GM21723 (cell line): ENCODE results near the gene SEL1L3.

Experiments used
- ATAC-seq: cut with Tn5 transposase; IDR thresholded peaks from one replicate; pipeline ENCODE4 v1.9.1; 2021; ENCODE audit warnings: mild to moderate bottlenecking, moderate library complexity; ENCODE audit not compliant: unreplicated experiment

SEL1L3 gene

GRCh38 chr4:25821267-25821666 lies 41.5 kb downstream of the SEL1L3 start:
- no peak for ATAC-seq

DNA sequence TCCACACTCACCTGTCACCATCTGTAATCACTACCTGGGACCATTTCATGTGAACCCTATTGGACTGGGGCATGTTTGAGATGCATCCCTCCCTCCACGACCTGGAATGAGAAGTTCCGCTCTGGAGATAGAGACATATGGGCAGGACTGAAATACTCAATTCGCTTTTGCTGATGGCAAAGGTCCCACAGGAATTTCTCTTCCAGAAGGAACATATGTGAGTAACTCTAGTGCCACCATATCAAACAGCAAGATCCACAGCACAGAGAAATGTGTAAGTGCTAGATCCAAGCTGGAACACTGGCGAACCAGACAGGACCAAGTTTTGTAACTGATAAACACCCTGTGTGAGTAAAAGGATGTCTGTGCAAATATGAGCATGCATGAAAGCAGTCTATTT lies 43.9 kb downstream of the SEL1L3 start:
- ATAC-seq, result no peak

DNA sequence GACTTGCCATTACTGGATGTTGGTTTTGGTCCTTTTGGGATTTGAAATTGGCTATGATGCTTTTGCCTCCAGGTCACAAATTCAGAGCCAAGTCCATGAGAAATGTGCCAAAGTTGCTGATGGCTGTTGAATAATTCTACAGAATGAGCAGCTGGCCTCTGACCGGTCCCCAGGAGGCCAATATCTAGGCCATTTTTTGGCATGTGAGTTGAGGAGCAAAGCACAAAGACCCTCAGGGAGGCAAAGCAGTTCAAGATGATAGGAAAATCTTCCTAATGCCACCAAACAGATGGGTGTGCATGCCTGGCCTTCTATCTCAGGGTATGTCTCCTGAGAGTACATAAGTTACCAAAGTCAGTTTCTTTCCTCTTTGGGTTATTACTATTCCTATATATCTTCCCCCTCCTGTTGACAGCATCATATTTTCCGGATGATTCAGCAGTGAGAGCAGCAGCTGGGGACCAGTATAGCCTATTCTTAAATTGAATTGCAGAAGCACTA lies 44.4 kb downstream of the SEL1L3 start:
- ATAC-seq, result no peak

DNA sequence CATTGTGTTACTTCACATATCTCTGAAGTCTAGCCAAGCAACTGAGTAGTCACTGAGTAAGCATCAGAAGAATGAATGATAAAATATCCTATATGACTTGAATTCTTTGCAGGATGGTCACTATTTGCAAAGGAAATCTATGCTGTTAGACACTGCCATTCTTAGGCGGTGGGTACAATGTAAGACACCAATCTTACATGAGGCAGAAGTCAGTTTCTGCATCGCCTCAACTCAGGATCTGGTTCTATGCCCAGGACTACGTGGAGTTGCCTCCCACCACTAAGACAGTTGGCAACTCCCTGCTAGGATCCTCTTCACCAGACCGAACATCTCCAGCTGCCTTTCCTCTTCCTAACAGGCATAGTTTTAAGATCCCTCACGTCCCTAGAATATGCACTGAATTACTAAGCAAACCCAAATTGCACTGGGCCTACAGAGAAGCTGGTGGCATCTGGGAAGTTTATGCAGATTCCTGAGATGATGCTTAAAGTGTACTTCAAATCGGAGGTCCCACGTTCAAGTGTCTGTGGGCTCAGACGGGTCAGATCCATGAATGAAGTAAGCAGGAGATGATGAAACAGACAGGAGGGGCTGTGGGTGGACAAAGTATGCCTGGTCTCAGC lies 45.6 kb downstream of the SEL1L3 start:
- no peak for ATAC-seq

GRCh38 chr4:25816591-25817058 lies 46.2 kb downstream of the SEL1L3 start:
- no peak for ATAC-seq

DNA sequence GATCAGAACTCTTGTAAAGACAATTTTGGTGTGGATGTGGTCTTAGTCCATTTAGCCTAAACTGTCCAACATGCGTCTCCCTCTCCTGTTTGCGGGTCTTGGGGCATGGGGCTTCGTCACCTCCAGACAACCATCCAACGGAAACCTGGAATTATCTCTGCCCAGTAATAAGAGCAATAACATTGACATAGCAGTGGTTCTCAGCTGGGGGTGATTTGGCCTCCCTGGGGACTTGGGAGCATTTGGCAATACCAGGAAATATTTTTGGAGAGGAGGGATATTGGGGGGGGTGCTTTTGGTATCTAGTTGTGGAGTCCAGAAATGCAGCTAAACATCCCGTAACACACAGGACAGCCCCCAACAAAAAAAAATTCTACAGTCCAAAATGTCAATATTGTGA lies 47.2 kb downstream of the SEL1L3 start:
- ATAC-seq, result no peak

DNA sequence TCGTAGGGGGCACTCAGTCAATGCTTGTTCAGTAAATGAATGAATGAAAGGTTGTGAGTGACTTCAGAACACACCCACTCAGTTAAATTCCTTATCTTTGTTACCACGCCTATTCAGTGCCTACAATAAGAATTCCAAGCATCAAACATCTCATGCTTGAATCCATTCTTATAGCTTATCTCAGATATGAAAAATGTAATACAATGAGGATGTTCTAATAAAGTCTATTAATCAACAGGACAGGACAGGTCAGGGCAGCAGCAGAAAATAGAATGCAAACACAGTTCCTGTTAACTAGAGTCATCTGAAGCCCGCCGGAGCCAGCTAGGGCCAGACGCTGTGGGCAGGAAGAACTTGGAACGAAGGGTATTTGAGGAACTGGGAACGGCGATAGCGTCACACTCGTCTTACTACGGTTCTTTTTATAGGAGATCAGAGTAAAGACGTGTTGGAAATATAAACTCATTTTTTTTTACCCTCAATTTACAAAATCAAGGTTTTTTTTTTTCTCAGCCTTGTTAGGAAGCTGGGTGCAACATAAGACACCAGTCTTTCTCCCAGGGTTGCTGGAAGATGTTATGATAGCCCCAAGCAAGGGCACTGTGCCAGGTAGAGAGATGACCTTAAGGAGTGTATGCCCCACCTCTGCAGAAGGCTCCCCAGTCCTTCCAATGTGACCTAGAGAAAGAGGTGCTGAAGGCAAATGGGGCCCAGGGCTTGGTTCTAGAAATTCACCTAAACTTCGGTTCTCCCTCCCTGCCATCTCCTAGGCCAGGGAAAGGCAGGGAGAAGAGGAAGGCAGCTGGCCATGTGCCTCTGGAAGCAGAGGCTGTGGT lies 48.3 kb downstream of the SEL1L3 start:
- ATAC-seq, result no peak

GRCh38 chr4:25813448-25814106 lies 49.2 kb downstream of the SEL1L3 start:
- ATAC-seq, result no peak

DNA sequence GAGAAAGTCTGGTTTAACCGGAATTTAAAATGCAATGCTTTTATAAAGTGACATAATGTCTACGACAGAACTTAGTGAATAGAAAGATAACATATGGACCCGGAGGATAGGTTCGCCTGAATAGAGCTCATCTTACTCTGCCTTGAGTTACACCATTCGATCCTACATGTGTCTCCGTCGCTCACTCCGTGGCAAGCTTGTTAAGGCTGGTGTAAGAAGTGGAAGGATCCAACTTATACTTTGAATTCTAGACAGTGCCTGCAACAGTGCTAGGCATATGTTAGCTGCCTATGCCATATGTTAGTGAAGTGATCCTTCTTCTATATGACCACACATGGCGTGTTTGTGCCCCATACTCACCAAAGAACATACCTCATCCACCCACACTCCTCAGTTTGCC lies 50.9 kb downstream of the SEL1L3 start:
- ATAC-seq, result no peak

DNA sequence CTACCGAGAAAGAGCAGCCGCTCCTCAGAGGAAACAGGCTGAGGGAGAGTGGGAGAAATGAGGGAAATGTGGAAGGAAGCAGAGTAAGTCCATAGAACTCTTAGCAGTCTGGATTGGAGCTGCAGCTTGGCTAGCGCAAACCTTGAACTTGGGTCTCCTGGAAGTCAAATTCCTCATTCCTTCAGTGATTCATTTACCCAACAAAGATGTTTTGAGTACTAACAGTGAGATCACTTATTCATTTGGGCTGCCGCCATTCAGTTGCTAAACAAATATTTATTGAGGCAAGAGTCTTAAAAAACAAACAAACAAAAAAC lies 51.5 kb downstream of the SEL1L3 start:
- ATAC-seq, result no peak

- no peak for ATAC-seq
These were observed 52.1 kb downstream of the SEL1L3 start for GRCh38 chr4:25810461-25811373.

DNA sequence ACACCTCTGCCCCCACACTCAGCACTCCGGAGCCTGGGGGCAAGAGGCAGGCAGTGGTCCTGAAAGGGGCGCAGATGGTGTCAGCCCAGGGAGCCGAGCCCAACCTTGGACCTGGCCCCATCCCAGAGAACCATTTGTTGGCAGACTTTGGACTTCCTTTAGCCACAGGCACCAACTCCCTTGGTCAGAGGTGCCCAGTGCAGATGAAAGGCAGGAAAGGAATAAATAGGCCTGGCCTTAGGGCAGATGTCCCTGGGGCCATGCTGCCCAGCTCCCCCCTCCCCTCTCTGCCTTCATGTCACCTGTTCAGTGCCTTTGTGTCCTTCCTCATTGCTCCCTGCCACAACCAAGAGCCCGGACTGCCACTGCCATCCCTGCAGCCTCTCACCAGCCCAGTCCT lies 52.8 kb downstream of the SEL1L3 start:
- no peak for ATAC-seq

- ATAC-seq, result no peak
These were observed 55.6 kb downstream of the SEL1L3 start for GRCh38 chr4:25807102-25807728.

DNA sequence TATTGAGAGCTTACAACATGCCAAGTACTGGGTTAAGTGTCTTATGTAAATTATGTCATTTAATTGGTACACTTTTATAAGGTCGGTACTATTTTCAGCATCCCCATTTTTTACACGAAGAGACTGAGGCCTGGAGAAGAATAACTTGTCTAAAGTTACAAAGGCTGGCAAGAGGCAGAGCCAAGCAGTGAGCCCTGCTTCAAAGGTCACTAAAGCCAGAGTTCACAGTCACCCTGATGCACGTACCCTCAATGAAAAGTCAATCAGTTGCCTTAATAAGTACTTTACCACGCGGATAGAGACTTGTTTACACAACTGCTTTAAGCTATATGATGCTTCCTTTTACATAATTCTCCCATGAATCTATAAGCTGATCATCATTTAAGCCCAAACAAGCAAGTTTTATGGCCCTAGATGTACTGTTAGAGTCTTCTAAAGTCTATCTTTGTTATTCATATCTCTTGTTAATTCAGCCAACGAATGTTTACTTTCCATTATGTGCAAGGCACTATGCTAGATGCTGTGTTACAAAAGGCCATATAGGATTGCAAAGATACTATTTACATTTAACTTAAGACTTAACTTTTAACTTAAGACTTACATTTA lies 57.4 kb downstream of the SEL1L3 start:
- no peak for ATAC-seq

DNA sequence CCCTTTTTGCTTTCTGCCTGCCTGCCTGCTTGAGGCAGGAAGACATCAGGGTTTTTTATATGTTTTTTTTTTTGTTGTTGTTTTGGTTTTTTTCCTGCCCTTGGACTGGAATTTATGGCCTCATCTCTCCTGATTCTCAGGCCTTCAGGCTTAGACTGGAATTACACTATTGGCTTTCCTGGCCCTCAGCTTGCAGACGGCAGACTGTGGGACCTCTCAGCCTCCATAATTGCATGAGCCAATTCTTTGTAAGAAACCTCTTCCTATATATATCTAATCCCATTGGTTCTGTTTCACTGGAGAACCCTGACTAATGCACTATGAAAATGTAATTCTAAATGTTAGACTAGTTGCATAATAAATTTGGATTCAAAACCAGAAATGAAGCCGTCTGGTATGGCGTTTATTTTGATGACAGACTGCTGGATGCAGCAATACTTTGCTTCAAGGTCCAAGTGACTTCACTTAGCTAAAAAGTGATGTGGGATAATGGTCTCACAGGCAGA lies 59.0 kb downstream of the SEL1L3 start:
- no peak for ATAC-seq

DNA sequence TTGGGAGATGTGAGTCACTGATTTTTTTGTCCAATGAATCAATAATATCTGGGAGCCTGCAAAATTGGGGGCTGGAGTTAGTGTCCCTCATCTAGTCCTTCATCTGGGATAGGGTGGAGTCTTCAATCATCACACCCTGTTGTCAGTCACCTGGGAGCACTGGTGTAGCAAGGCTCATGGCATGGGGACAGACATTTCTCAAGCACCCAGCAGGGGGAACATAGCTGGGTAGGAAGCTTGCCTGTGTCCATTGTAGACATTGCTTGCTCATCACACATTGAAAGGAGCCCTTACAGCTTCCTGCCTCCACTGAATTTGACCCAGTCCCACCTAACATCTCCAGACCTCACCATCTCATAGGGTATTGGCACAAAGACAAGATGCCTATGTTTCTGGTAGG lies 61.2 kb downstream of the SEL1L3 start:
- no peak for ATAC-seq

- no peak for ATAC-seq
These were observed 62.5 kb downstream of the SEL1L3 start for GRCh38 chr4:25800245-25800644.

GRCh38 chr4:25799522-25799921 lies 63.3 kb downstream of the SEL1L3 start:
- no peak for ATAC-seq

DNA sequence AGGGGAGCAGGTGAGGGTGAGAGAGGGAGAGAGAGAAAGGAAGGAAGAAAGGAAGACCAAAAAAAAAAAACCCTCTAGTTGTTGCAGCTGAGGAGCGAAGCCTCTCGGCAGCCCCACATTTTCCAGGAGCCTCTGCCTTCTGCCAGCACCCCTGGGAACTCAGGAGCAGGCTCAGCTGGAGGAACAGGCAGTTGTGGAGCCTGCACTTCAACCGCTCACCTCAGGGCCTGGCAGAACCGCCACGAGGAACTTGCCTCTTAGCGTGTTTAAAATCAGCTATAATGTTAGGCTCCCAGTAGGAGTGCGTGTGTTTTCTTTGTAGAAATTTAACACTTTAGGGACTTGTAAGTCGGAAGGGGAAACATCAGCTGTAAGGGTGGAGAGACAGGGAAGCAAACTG lies 65.7 kb downstream of the SEL1L3 start:
- ATAC-seq, result no peak
